ELF-1 (cell line): ENCODE results near the gene HSDL2.
"Not testable (repeated sequence)": the region's sequence is repeated elsewhere in the genome, so short reads cannot be mapped to it uniquely, and the experiment has no call there.

Source experiments
- DNase-seq: peaks from one replicate; pipeline ENCODE4 v3.0.0-alpha.2; 2016; ENCODE audit warnings: low read depth, low spot score

The HSDL2 gene

GRCh38 chr9:112500842-112501241 is 120.9 kb downstream of the HSDL2 start:
- DNase-seq = no peak

- no peak for DNase-seq
These were observed 121.4 kb downstream of the HSDL2 start for GRCh38 chr9:112501287-112501686.

GRCh38 chr9:112502175-112502946 is 122.5 kb downstream of the HSDL2 start:
- DNase-seq = no peak

GRCh38 chr9:112503170-112503569 is 123.3 kb downstream of the HSDL2 start:
- DNase-seq = peak; percentile 15

- DNase-seq = no peak
These were observed 125.2 kb downstream of the HSDL2 start for GRCh38 chr9:112505086-112505485.

- no peak for DNase-seq
These were observed 125.7 kb downstream of the HSDL2 start for GRCh38 chr9:112505607-112506006.

GRCh38 chr9:112506571-112506970 is 126.7 kb downstream of the HSDL2 start:
- no peak for DNase-seq

- DNase-seq = no peak
These were observed 127.2 kb downstream of the HSDL2 start for GRCh38 chr9:112507001-112507680.

- DNase-seq = no peak
These were observed 128.5 kb downstream of the HSDL2 start for GRCh38 chr9:112508377-112508776.

GRCh38 chr9:112512377-112512776 is 132.5 kb downstream of the HSDL2 start:
- DNase-seq = not testable (repeated sequence)

- no peak for DNase-seq
These were observed 136.9 kb downstream of the HSDL2 start for GRCh38 chr9:112516769-112517168.

GRCh38 chr9:112520069-112520468 is 140.2 kb downstream of the HSDL2 start:
- DNase-seq = no peak

GRCh38 chr9:112520656-112521055 is 140.7 kb downstream of the HSDL2 start:
- DNase-seq = no peak
